C1 segment of cervical spinal cord (tissue), 14 donors: Measurements from ENCODE around the gene ISYNA1.
"Not testable (repeated sequence)": the region's sequence is repeated elsewhere in the genome, so short reads cannot be mapped to it uniquely, and the experiment has no call there.

ENCODE experiments used
- DNase-seq, 14 donors: peaks; one replicate each; lab custom pipeline; 2025; lab: John Stamatoyannopoulos, UW

The ISYNA1 gene

GRCh38 chr19:18421371-18421959, 16.5 kb downstream of the ISYNA1 start:
- no peak for DNase-seq

- DNase-seq: no peak
These were observed 17.0 kb downstream of the ISYNA1 start for GRCh38 chr19:18420930-18421329.

GRCh38 chr19:18419699-18420460, 18.1 kb downstream of the ISYNA1 start:
- peak in 1 of 14 donors; percentile 19 for DNase-seq

DNA sequence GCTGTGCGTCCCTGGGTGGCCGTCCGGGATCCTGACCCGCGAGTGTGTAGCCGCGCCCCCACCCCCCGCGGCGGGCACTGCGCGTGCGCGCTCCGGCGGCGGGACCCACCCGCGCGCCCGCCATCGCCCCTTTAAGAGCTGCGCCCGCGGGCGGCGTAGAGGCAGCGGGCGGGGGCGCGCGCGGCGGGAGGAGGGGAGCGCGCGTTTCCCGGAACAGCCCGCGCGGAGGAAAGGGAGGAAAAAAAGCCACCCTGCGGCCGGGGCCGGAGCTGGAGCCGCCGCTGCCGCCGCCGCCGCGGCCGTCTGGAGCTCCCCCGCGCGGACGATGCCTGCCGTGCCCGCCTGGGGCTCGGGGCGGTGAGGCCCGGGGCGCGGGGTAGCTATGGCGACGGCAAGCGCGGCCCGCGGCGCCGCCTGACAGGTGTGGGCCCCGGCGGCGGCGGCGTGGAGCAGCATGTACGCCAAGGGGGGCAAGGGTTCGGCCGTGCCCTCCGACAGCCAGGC, 18.7 kb downstream of the ISYNA1 start, which contains the start of gene SSBP4:
Gene SSBP4 (plus strand): TSS at position 204 of the 504 bp plus-strand sequence. CDS start 251 bp downstream, at position 455.
- peak in 11 of 14 donors; percentile 23 to 83 (median 51) for DNase-seq

DNA sequence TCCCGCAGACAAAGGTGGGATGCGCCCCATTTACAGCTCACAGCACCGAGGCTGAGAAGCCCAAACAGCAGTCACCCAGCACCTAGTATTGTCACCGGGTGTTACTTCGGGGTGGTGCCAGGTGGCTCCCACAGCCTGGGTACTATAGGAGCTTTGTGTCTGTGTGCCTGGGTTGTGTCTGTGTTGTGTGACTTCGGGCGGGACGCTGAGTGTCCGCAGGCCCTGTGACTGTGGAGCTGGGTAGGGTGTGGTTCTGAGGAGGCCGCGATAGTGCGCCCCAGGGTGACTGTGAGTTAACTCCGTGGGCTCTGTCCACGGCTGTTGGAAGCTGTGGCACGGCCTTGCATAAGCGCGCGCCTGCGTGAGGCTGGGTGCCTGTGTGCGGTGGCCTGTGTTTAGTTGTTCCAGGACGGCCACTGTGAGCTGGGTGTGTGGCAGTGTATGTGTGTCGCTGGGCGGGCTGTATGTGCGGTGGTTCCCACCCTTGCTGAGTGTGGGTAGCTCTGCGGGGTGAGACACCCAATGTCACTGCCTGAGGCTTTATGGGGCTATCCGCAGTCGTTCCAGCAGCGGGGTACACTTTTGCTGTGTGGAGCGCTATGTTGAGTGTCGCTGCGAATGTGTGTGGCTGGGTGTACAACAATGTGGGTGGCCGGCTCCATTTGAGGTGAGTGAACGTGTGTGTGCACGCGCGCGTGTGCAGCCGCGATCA, 19.3 kb downstream of the ISYNA1 start:
- peak in 1 of 14 donors; percentile 61 for DNase-seq

DNA sequence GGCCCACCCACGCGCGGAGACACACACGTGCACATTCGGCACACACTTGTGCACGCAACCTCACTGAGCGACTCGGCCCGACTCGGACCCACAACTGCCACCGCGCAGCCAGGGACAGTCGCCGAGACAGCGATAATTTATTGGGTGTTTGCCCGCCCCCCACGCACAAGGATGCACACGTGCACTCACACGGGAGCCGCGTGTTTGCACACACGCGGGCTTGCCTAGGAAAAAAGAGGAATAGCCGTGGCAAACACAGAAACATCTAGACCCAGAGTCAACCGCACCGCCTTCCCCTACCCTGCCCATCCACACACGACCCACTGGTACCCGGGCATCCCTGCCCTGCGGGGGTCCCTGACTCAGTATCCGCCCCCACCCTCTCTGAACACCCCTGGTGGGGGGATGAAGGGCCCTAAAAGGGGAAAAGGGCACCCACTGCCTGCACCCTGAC, 19.9 kb downstream of the ISYNA1 start:
- DNase-seq: peak in 3 of 14 donors; percentile 43 to 57 (median 50)

GRCh38 chr19:18417250-18418028, 20.5 kb downstream of the ISYNA1 start:
- peak in 8 of 14 donors; percentile 35 to 76 (median 50) for DNase-seq

DNA sequence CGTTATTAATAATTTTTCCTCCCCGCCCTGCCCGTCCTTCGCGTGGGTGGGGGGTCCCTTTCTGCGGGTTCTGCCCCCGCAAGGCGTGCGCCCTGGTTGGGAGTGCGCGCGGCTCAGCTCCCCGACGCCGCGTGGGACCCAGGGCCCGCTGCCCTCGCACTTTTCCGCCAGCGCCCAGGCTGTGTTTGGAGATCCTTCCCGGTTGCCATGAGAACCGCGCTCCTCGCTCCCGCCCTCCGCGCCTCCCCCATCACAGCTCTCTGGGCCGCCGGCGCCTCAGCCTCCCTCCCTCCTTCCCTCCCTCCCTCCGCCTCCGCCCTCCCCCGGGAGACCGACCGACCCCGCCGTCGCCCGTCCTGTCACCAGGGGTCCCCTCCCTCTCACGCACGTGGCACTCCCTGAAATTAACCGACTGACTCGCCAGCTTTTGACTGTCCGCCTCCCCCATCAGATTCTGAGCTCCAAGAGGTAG, 21.1 kb downstream of the ISYNA1 start:
- DNase-seq: peak in 11 of 14 donors; percentile 27 to 68 (median 62)

DNA sequence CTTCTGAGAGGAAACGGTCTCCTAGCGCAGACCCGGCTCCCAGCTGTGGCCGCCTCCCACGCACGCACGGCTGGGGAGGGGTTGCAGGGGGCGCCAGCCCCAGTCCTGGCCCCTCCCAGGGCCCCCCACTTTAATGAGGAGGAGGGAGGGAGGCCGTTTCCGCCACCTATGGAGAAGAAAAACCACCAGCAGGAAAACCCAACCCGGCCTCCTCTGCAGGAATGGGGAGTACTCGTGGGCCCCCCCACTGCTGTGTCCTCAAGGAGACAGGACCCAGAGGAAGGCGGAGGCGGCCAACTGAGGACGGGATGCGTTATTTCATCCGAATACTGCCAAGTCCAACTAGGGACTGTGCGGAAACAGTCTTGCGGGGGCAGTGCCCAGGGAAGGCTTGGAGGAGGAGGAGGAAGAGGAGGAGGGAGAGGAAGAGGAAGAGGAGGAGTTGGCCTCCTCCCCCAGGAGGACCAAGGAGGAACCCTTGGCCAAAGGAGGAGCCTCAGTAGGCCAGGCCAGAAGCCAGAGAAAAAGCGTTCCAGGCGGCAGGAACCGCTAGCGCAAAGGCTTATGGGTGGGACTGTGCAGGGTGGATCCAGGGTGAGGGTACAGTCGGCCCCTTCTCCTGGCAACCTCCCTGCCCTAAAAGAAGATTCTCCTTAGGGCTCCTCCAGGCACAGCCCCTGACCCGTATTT, 22.6 kb downstream of the ISYNA1 start:
- peak in 5 of 14 donors; percentile 27 to 55 (median 37) for DNase-seq

DNA sequence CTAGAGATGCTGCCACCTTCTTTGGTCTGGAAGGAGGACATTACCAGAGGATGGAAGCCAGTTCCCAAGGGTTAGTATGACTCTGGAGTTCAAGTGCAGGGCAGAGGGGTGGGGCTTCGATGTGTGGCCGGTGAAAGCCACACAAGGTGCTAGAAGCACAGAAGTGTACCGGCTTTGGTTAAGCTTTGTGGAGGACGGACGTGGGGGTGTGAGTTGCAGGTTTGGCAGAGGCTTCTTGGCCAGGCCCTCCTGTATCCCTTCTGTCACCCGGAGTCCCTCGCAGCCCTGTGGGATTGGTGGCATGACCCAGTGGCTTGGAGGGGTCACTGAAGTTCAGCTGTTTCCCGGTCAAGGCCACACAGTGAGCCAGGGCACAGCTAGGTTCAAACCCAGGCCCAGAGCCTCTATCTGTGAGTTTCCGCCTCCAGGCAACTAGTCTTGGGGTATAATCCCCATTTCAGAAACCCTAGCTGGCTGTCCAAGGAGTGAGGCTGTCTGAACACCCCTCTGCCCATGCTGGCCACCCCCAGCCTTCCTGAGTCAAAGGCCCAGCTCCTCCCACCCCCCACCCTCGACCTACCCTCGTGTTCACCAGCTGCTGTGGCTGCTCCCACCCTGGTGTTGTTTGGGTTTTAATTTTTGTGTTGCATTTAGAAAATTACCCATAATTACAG, 23.3 kb downstream of the ISYNA1 start:
- no peak for DNase-seq

DNA sequence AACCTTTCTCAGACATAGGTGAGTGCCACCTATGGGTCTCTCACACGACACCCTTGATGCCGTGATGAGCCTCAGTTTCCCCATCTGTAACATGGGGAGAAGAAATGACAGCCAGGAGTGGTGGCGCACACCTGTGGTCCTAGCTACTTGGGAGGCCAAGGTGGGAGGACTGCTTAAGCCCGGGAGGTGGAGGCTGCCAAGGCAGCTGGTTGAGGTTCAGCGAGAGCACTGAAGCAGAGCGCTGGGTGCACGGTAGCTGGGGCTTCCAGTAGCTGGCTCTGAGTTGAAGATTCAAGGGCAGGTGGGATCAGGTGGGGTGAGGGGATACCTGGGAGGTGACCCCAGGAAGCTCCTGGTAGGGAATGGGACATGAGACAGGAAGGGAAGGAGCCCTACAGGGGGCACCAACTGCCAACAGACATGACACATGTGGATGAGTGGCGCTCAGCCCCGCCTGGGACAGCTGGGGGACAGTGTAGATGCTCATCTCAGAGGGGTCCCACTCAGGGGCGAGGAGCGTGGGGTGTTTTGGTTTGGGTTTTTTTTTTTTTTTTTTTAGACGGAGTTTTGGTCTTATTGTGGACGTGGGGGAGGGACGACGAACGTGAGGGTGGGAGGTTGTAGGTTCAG, 25.2 kb downstream of the ISYNA1 start:
- DNase-seq: no peak

- no peak for DNase-seq
These were observed 29.9 kb downstream of the ISYNA1 start for GRCh38 chr19:18408053-18408476.

DNA sequence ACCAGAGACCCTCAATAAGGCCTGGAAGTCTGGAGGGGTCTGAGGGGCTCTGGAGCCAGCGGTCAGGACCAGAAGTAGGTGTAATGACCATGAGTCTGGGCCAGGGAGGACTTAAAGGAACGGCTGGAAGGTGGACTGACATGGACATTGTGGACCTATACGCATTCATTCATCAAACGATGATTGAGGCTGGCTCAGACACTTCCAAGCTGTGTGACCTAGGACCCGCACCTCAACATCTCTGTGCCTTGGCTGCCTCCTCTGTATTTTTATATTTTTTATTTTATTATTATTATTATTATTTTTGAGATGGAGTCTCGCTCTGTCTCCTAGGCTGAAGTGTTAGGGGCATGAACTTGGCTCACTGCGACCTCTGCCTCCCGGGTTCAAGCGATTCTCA, 31.2 kb downstream of the ISYNA1 start:
- no peak for DNase-seq

GRCh38 chr19:18405754-18406153, 32.2 kb downstream of the ISYNA1 start:
- DNase-seq: not testable (repeated sequence)

DNA sequence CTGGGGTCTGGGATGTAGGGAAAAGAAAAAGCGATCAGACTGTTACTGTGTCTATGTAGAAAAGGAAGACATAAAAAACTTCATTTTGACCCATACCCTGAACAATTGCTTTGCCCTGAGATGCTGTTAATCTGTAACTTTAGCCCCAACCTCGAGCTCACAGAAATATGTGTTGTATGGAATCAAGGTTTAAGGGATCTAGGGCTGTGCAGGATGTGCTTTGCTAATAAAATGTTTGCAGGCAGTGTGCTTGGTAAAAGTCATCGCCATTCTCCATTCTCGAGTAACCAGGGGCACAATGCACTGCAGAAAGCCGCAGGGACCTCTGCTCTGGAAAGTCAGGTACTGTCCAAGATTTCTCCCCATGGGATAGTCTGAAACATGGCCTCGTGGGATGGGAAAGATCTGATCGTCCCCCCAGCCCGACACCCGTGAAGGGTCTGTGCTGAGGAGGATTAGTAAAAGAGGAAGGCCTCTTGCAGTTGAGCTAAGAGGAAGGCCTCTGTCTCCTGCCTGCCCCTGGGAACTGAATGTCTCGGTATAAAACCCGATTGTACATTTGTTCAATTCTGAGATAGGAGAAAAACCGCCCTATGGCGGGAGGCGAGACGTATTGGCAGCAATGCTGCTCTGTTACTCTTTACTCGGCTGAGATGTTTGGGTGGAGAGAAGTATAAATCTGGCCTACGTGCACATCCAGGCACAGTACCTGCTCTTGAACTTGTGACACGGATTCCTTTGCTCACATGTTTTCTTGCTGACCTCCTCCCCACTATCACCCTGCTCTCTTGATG, 35.3 kb downstream of the ISYNA1 start:
- DNase-seq: not testable (repeated sequence)

DNA sequence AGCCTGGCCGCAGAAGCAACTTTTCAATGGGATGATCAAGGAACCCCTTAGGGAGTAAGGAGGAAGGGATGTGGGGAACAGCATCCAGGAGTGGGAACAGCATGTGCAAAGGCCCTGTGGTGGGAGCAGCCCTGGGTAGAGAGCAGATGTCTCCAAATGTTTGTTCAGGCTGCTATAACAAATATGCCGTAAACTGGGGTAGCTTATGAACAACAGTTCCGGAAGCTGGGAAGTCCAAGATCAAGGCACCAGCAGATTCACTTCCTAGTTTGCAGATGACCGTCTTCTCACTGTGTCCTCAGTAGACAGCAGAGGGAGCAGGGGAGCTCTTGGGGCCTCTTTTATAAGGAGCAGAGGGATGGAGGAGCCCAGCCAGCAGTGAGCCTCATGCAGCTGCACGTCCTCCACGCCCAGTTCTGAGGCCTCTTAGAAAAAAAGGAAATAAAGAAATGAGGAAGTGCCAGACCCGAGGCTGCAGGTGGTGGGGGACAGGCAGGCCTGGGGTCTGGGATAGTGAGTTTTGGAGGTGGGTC, 36.3 kb downstream of the ISYNA1 start:
- DNase-seq: peak in 5 of 14 donors; percentile 13 to 54 (median 37)

DNA sequence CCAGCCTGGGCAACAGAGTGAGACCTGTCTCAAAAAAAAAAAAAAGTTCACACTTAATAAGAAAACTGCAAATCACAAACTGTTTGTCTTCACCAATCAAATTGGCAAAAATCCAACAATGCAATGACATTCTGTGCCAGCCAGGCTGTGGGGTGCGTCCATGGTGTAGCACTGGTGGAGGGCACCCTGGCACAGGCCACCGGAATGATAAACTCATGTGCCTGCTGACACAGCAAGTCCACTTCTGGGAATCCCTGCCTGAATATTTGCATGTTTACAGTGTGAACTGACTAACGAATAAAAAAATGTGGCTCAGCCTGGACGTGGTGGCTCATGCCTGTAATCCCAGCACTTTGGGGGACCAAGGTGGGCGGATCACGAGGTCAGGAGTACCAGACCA, 38.9 kb downstream of the ISYNA1 start:
- no peak for DNase-seq
